DMS79 treated with DMSO at 0.1 percent for 48 hours (cell line): ENCODE results near the gene UGGT1.

Experiments used
- DNase-seq: peaks from one replicate; lab custom pipeline; 2025; lab: John Stamatoyannopoulos, UW

The UGGT1 gene, protein sequence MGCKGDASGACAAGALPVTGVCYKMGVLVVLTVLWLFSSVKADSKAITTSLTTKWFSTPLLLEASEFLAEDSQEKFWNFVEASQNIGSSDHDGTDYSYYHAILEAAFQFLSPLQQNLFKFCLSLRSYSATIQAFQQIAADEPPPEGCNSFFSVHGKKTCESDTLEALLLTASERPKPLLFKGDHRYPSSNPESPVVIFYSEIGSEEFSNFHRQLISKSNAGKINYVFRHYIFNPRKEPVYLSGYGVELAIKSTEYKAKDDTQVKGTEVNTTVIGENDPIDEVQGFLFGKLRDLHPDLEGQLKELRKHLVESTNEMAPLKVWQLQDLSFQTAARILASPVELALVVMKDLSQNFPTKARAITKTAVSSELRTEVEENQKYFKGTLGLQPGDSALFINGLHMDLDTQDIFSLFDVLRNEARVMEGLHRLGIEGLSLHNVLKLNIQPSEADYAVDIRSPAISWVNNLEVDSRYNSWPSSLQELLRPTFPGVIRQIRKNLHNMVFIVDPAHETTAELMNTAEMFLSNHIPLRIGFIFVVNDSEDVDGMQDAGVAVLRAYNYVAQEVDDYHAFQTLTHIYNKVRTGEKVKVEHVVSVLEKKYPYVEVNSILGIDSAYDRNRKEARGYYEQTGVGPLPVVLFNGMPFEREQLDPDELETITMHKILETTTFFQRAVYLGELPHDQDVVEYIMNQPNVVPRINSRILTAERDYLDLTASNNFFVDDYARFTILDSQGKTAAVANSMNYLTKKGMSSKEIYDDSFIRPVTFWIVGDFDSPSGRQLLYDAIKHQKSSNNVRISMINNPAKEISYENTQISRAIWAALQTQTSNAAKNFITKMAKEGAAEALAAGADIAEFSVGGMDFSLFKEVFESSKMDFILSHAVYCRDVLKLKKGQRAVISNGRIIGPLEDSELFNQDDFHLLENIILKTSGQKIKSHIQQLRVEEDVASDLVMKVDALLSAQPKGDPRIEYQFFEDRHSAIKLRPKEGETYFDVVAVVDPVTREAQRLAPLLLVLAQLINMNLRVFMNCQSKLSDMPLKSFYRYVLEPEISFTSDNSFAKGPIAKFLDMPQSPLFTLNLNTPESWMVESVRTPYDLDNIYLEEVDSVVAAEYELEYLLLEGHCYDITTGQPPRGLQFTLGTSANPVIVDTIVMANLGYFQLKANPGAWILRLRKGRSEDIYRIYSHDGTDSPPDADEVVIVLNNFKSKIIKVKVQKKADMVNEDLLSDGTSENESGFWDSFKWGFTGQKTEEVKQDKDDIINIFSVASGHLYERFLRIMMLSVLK (N-terminal part only)

DNA sequence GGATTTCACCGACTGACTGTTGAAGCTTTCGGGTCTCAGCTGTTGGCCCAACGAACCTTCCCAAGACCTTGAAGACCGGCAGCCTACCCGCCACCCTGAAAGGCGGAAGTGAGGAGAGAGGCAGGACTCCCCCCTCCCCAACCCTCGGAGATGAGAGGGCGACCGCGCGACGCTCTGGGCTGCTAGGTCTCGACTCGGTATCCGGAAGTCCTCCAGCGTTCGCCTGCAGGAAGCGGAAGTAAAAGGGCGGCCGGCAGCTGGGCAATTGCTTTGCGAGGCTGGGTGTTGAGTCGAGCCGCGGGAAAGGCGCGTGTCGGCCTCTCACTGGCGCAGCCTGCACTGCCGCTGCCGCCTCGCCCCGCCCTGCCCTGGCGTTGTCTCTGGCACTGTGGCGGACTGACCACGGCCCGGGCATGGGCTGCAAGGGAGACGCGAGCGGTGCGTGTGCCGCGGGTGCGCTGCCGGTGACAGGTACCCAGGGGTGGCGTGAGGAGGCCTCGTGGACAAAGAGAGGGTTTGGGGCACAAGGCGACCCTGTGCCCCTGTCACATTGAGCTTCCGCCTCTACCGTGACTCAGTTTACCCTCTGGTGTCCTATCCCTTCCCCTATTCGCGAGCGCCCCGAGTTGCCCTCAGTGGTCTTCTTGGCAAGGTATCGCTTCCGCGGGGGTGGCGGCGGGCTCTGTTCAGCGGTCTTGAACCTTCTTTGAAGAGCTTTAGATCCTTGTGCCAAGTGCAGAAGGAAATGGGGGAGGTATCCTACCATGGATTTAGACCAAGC is at the start of gene UGGT1:
Gene UGGT1 (plus strand): TSS at position 256 of the 781 bp plus-strand sequence. CDS start 158 bp downstream, at position 414.
- peak; percentile 93 for DNase-seq

DNA sequence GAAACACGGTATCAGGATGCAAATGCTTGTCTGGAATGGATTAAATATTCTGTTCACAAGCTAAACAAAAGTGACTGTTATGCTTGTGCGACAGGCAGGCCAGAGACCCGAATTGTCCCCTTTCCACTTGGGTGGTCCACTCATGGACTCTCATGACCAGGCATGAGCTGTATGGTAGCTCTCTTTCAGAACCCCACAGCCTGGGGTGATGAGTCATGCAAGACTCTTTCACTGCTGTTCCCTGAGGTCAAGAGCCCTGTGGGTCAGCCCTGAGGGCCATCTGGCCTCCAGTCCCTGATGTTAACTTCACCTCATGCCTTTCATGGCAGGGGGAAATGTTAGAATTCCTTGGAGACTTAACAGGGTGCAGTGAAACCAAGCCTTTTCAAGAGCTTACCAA is 49.4 kb upstream of the UGGT1 start:
- DNase-seq, result no peak

DNA sequence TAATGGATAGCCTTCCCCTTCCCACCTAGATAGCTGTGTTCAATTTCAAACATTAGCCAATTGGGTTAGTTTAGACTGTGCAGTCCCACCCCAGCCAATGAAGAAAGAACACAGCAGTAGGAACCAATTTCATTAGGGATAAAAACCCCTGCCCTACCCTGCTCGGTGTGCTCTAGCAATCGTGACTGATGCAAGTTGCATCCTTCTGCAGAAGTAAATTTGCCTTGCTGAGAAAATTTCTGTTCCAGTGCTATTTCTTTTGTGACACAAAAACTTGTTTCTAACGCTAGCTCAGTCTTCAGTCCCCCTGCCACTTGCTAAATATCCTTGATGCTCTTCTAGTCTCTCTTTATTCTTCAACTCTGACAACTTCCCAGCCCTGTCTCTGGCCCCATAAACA is 48.0 kb upstream of the UGGT1 start:
- no peak for DNase-seq

DNA sequence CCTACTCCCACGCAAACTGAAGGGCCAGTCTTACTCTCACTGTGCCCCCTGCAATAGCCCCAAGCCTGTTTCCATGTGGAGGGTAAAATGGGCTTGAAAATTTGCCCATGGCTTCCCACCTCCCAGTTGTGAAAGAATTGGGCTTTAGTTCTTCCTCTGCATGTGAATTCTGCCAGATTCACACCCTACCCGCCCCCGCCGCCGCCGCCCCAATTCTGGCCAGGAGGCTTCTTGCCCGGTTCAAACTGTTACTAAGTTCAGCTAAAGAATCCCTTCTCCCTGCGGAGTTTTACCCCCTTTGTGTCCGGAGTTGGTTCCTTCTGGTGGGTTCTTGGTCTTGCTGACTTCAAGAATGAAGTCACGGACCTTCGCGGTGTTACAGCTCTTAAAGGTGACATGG is 37.7 kb upstream of the UGGT1 start:
- DNase-seq, result no peak

DNA sequence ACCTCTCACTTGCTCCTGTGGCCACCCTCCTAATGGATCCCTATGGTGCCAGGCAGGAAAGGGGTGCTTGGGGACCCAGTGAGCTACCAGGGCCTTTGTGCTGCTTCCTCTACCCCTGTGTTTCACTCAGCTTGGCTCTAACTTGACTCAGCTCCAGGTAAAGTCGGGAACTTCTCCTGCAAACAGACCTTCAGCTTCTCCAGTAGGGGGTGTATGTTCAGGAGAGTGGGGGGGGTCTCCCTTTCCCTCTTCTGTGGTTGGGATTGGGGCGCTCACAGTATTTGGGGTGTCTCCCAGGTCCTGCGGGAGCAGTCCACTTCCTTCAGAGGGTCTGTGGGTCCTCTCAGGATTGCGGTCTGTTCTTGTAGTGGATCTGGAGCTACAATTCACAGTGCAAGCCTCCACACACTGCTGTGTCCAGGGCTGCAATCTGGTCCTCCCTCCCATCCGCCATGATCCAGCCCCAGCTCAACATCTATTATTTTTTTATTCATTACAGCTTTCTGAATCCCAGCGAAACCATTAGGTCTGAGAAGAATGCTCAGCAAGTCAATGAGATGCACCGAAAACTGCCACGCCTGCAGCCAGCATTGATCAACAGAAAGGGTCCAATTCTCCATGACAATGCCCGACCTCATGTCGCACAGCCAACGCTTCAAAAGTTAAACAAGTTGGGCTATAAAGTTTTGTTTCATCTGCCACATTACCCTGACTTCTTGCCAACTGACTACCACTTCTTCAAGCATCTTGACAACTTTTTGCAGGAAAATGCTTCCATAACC is 36.7 kb upstream of the UGGT1 start:
- no peak for DNase-seq

DNA sequence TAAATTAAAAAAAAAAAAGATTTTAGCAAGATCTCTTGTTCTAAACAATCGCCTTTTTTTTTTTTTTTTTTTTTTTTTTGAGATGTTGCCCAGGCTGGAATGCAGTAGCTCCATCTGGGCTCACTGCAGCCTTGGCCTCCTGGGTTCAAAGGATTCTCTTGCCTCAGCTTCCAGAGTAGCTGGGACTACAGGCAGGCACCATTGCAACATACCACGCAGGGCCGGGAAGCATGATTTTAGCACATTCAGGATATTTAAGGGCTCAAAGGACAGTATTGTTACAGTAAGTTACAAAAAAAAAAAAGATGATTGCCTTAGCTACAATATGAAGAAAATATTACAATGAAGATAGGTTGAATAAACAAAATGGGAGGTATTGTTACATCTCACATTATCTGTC is 33.7 kb upstream of the UGGT1 start:
- DNase-seq, result no peak

DNA sequence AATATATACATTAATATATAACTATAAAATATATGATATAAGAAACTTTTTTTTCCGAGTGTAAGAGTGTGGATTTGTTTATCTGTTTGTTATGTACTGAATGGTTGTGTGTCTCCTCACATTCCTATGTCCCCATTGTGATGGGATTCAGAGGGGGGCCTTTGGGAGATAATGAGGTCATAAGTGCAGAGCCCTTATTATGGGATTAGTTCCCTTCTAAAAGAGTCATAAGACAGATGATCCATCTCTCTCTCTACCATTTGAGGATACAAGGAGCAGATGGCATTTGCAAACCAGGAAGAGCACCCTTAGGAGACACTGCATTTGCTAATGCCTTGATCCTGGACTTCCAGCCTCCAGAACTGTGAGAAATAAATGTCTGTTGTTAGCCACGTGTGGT is 32.9 kb upstream of the UGGT1 start:
- no peak for DNase-seq

DNA sequence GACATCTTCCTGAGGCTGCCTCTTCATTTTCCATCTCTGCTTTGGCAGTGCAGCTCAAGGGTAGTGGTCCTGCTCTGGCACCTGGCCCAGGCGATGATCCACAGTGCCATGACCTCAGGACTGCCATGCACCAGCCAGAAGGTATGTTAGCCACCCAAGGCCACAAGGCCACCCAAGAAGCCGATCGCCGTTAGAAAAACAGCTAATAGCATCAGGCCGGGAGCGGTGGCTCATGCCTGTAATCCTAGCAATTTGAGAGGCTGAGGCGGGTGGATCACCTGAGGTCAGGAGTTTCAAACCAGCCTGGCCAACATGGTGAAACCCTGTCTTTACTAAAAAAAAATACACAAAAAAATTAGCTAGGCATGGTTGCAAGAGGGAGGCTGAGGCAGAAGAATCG is 28.4 kb upstream of the UGGT1 start:
- DNase-seq, result no peak

DNA sequence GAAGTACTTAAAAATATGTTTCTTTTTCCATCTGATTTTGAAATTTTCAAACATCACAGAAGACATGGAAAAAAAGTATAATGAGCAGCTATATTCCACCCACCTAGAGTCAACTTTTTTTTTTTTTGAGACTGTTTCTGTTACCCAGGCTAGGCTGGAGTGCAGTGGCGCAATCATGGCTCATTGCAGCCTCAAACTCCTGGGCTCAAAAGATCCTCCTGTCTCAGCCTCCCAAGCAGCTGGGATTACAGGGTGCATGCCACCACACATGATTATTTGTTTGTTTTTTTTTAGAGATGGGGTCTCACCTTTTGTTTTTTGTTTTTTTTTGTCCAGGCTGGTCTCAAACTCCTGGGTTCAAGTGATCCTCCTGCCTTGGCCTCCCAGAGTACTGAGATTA is 26.6 kb upstream of the UGGT1 start:
- DNase-seq, result no peak

DNA sequence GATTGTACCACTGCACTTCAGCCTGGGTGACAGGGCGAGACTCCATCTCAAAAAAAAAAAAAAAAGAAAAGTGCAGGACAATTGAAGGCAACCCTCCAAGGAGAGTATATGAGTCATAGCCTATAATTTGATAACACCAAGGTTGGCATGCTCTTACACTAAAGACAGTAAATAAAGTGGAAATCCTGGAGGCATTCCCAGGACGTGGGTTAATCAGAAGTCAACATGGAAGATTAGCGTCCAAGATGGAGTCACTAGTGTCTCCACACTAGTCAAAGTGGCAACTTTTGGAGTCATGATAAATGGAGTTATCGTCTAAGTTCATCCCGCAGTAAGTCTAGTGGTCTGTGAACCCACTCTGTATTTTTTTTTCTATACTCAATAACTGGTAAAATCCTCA is 21.2 kb upstream of the UGGT1 start:
- no peak for DNase-seq

DNA sequence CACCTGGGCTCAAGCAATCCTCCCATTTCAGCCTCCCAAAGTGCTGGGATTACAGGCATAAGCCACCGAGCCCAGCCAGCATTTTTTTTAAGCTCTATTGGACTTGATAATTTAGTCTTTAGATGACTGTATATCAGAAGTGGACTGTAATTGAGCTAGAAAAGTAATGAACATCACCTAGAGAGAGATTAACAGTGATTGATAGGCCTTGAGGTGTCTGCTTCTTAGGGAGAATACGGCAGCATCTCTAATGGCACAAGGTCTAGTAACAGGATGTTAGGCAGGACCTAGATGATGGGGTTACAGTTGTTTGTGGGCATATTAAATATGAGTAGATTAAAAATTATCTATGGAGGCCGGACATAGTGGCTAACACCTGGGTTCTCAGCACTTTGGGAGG is 17.7 kb upstream of the UGGT1 start:
- DNase-seq, result no peak

DNA sequence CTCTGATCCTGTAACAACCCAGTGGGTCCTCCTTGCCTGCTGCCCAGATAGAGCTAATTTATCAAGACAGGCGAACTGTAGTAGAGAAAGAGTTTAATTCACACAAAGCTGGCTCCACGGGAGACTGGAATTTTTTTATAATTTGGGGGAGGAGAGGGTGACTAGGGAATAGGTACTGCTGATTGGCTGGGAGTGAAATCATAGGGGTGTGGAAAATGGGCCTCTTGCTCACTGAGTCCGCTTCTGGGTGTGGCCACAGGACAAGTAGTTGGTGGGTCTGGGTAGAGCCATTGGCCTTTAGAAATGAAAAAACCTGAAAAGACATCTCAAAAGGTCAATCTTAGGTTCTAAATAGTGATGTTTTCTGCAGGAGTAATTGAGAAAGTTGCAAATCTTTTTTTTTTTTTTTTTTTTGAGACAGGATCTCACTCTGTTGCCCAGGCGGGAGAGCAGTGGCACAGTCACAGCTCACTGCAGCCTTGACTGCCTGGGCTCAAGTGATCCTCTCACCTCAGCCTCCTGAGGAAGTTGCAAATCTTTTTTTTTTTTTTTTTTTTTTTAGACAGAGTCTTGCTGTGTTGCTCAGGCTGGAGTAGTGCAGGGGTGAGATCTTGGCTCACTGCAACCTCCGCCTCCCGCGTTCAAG is 14.4 kb upstream of the UGGT1 start:
- no peak for DNase-seq

DNA sequence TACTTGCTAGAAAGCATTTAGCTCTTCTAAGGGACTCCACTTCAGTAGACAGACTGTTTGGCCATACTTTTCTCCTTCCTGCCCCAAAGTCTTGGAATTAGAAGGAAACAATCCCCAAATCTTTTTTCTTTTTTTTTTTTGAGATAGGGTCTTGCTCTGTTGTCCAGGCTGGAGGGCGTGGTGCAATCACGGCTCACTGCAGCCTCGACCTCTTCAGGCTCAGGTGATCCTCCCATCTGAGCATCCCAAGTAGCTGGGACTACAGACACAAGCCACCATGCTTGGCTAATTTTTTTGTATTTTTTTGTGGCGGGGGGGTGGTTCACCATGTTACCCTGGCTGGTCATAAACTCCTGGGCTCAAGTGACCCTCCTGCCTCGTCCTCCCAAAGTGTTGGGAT is 6.2 kb upstream of the UGGT1 start:
- no peak for DNase-seq

DNA sequence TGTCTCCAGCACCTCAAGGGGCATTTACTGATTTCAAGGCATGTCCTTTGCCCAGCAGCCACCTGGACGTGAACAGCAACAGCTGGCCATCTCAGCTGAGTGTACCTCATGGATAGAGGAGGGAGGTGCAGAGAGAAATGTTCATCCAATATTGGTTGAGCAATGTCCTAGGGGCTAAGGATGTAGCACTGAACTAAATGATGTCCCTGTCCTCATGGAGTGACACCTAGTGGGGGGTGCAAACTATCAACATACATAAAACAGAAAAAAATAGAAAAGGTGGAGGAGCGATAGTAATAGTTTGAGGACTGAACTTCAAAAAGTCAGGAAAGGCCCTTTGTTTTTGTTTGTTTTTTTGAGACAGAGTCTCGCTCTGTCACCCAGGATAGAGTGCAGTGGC is 4.8 kb upstream of the UGGT1 start:
- DNase-seq, result no peak

DNA sequence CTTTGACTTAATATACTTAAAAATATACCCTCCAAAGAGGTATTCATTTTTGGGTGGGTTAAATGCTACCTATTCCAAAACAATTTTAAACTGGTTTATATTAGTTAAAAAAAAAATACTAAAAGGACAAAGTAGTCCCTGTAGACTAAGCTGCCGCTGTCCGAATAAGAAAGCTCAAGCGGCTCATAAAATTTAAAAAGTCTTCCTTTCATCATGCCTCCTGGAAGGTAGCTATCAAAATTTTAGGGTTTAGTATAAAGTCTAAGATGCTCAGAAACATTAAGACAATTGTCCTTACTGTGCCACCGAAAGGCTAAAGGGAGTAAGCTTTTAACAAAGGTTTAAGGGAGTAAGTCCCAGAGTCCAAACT is 440 bp upstream of the UGGT1 start:
- no peak for DNase-seq

DNA sequence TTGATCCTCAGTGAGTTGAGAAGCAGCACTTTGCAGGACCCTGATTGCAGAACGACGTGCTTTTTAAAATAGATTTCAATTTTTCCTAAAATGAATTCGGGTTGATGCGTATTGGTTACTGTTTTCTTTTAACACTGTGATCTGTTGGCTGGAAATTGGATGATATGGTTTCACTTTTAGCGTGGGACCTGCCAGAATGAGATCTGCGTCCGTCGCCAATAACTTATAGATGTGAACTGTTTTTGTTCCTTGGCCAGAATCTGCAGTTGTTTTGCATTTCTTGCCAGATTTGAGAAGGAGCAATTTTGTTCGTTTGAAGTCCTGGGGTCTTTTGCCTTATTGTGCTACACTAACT is 703 bp downstream of the UGGT1 start:
- peak; percentile 62 for DNase-seq

DNA sequence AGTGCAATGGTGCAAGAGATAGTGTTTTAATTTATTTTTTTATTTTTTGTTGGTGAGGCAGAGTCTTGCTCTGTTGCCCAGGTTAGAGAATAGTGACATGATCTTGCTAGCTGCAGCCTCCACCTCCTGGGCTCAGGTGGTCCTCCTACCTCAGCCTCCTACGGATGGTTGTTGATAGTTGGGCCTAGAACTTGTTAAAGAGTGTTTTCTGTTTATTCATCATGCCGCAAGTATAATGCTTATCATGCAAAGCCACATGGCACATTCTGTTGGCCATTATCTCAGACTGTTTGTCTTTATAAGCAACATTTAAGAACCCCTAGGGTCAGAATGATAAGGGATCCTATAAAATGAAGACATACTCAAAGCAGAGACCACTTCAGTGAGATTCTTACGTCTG is 1.7 kb downstream of the UGGT1 start:
- no peak for DNase-seq

DNA sequence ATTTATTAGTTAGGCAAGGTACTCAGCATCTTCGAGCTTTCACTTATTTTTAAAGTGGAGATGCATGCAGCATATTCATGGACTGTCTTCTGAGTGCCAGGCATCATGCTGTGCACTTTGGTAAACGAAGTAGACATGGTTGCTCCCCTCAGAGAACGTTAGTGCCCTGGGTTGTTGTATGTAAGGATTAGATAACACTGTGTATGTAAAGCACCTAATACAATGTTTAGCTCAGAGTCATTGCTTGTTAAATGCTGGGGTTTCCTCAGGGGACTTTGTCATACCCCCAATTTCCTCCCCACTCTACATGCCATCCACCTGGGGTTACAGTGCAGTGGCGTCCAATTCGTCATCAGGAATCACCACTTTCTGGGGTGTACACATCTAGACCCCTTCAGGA is 2.8 kb downstream of the UGGT1 start:
- no peak for DNase-seq

DNA sequence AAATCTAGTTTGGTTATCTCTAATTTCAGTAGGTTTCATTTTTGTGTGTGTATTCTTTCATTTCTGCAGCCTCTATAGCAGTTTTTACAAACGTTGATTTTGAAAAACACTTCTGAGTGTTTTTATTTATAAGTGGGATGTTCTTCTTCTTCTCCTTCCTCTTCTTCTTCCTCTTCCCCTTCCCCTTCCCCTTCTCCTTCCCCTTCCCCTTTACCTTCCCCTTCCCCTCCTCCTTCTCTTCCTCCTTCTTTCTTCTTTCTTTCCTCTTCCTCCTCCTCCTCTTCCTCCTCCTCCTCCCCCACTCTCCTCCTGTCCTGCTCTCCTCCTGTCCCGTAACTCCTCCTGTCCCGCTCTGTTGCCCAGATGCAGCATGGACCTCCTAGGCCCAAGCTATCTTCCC is 4.2 kb downstream of the UGGT1 start:
- DNase-seq, result no peak

DNA sequence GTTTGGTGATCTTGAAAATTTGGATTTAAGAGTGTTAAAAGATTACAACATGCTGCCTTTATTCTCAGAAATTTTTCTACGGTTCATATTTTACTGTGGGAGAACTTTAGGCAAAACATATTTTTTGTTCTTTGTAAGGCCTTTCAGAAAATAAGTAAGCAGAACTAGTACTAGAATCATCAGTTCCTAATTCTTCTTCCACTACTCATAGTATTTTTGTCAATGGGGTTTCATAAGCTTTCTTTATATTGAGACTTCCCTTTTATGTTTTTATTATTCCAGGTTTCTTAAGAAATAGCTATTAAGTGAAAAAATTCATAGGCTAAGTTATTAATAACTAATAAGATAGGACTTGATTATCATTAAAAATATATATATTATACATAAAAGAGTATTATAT is 12.4 kb downstream of the UGGT1 start:
- DNase-seq, result no peak

DNA sequence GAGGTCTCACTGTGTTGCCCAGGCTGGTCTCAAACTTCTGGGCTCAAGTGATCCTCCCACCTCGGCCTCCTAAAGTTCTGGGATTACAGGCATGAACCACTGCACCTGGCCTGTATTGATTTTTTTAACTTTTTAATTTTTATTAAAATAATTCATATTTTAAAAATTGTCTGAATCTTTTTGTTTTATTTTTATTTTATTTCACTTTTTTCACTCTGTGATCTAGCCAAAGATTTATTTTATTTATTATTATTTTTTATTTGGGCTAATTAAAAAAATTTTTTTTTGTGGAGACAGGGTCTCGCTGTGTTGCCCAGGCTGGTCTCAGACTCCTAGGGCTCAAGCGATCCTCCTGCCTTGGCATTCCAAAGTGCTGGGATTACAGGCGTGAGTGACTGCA is 14.1 kb downstream of the UGGT1 start:
- DNase-seq, result no peak
